Measurements from ENCODE around the gene TSPEAR.
A peak's percentile ranks its signal among the peaks of the same experiment; 100 is the strongest.
"Not testable (repeated sequence)": the region's sequence is repeated elsewhere in the genome, so short reads cannot be mapped to it uniquely, and the experiment has no call there.

TSPEAR gene

DNA sequence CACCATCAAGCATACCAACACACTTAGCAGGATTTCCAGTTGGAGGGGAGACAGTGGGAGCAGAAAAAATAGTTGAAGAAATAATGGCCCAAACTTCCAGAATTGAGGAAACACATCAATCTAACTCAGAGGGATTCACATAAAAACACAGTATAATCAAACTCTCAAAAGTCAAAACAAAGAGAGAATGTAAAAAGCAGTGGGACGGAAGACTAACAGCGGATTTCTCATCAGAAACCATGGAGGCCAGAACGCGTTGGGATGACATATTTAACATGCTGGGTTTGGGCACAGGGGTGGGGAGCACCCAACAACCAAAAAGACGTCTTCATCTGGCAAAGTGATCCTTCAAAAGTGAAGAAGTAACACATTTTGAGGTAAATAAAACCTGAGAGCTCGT lies 91.5 kb downstream of the TSPEAR start:
- Mint-ChIP-seq H3K9me3 (peaks cover 50% of the 10 kb centered on the region), H3K27me3 (no peaks in the 10 kb centered on the region), H3K27ac (peak overlapping the region; percentile 9), H3K36me3 (ENCODE audit: low read depth) (peaks cover 22% of the 10 kb centered on the region), H3K4me3 (no peak overlapping the region), H3K4me1 (ENCODE audit: low read depth) (peaks cover 42% of the 10 kb centered on the region)
- DNase-seq = no peak

DNA sequence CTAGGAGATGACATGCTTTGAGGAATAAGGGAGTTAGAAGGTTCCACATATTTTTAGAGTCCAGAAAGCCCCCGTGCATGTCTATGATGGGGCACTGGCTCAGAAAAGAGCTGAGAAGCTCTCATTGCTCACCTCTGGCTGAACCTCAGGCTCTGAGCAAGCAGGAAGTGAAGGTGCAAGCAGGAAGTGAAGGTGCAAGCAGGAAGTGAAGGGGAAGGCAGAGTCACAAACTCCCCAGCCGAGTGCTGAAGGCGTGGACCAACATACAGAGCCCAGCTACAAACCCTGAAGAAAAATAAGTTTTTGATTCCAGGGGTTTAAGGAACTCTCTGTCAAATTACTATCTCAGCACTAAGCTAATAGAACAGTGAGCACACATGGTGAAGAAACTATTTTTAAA lies 92.5 kb downstream of the TSPEAR start:
- Mint-ChIP-seq H3K27ac (peak overlapping the region; percentile 92), H3K36me3 (ENCODE audit: low read depth) (peaks cover 22% of the 10 kb centered on the region), H3K4me3 (peak overlapping the region; percentile 9), H3K4me1 (ENCODE audit: low read depth) (peaks cover 42% of the 10 kb centered on the region), H3K9me3 (peaks cover 40% of the 10 kb centered on the region), H3K27me3 (no peaks in the 10 kb centered on the region)
- peak; percentile 62 for DNase-seq

DNA sequence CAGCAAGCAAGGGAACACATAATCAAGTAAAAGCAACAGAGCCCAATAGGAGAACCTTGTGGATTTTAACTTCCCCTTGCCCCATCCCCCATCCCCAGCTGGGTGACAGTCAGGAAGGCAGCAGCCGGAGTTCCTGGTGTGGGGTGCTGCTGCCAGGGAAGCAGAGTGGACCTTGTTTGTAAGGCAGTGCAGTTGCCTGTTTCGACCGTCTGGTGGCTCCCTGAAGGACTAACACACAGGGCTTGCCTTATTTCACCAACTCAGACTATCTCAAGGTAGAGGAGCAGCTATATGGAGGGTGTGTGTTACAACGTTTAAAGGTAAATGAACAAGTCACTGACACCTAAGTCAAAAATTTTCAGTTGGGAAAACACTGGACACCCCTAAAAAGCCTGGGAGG lies 92.9 kb downstream of the TSPEAR start:
- peaks cover 36% of the 10 kb centered on the region for H3K9me3 Mint-ChIP-seq
- no peak for DNase-seq
- H3K36me3 Mint-ChIP-seq (ENCODE audit: low read depth) = peaks cover 22% of the 10 kb centered on the region
- H3K27ac Mint-ChIP-seq = peak overlapping the region; percentile 92
- no peaks in the 10 kb centered on the region for H3K27me3 Mint-ChIP-seq
- peak overlapping the region; percentile 9 for H3K4me3 Mint-ChIP-seq
- H3K4me1 Mint-ChIP-seq (ENCODE audit: low read depth) = peaks cover 42% of the 10 kb centered on the region

DNA sequence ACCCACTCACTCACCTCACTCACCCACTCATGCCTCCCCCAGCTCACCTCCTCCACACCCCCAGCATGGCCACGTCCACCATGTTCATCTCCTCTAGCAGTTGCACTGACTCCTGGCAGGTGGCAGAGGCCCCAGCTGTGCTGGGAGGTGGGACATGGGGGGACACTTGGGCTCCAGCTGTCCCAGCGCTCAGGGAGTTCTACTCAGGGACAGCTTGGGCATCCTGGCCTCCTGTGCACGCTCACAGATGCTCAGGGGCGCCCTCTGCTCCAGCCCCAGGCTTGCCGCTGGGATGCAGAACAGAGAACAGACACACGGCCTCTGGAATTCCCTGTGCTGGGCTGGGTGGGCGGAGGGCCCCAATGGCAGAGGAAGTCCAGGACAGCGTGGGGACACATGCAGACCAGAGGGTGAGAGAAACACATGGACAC lies 94.3 kb downstream of the TSPEAR start:
- H3K9me3 Mint-ChIP-seq = peaks cover 22% of the 10 kb centered on the region
- H3K27me3 Mint-ChIP-seq = no peaks in the 10 kb centered on the region
- DNase-seq = no peak
- peaks cover 44% of the 10 kb centered on the region for H3K4me1 Mint-ChIP-seq (ENCODE audit: low read depth)
- H3K36me3 Mint-ChIP-seq (ENCODE audit: low read depth) = peaks cover 22% of the 10 kb centered on the region
- no peak overlapping the region for H3K27ac Mint-ChIP-seq
- H3K4me3 Mint-ChIP-seq = no peak overlapping the region

DNA sequence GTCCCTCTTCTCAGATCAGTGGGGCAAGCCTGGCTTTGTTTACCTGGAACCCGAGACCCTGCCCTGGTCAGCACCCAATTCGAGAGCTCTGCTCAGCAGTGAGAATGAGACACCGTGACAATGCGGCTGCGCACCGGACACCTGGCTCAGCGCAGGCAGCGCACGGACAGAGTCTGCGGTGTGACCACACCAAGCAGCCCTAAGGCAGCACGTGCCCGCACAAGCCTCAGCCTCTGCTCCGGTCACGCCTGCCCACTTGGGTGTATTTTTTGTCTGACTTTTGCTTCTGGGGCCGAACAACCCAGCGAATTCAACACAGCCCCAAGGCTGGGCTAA lies 94.8 kb downstream of the TSPEAR start:
- H3K4me3 Mint-ChIP-seq = no peak overlapping the region
- DNase-seq = no peak
- H3K36me3 Mint-ChIP-seq (ENCODE audit: low read depth) = peaks cover 22% of the 10 kb centered on the region
- H3K9me3 Mint-ChIP-seq = peaks cover 18% of the 10 kb centered on the region
- H3K27ac Mint-ChIP-seq = no peak overlapping the region
- peaks cover 44% of the 10 kb centered on the region for H3K4me1 Mint-ChIP-seq (ENCODE audit: low read depth)
- H3K27me3 Mint-ChIP-seq = no peaks in the 10 kb centered on the region

DNA sequence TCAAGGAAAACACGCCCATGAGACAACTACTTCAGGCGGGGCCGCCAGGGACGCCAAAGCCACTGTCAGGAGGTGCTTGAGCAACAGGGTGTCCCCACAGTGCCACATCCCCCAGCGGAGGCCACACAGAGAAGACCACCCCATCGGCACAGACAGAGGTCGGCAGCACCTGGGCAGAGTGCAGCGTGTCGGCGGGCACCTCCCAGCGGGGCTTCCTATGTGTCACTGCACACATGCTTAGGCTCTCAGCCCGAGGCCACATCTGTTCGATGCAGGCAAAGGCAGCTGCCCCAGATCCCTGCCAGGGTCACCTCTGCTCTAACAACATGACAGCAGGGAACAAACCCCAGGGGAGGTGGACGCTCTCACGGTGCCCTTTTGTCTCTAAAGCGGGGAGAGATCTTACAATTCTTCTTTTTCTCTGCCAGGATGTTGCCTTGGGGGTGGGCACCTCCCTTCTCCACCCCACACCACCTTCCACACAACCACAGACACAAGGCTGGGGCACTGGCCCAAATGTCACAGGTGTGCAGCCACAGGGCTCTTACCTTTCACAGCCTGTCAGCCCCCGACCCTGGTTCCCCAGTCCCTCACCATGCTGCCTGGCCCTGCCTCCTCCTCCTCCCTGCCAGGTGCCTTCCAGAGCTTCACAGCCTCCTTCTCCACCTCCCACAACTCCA lies 95.3 kb downstream of the TSPEAR start:
- peaks cover 23% of the 10 kb centered on the region for H3K9me3 Mint-ChIP-seq
- DNase-seq = no peak
- H3K27ac Mint-ChIP-seq = no peak overlapping the region
- no peak overlapping the region for H3K4me3 Mint-ChIP-seq
- H3K27me3 Mint-ChIP-seq = no peaks in the 10 kb centered on the region
- H3K4me1 Mint-ChIP-seq (ENCODE audit: low read depth) = peaks cover 44% of the 10 kb centered on the region
- peaks cover 22% of the 10 kb centered on the region for H3K36me3 Mint-ChIP-seq (ENCODE audit: low read depth)

DNA sequence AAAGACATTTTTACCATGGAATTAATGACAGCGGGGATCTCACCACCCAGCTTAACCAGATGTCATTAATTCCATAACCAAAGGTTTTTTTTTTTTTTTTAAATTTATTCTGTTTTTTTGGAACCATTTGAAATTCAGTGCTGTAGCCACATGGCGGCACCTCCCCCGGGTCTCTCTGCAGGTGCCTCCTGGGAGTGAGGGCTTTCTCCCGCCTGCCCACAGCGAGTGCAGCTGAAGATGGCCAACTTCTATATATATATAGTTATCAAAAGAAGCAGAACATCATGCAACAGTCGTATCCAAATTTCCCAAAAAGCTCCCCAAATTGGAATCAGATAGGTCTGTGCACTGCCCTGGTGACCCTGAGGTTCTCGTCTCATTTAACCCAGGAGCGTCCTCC lies 95.9 kb downstream of the TSPEAR start:
- no peak overlapping the region for H3K4me3 Mint-ChIP-seq
- H3K4me1 Mint-ChIP-seq (ENCODE audit: low read depth) = peaks cover 44% of the 10 kb centered on the region
- peaks cover 22% of the 10 kb centered on the region for H3K9me3 Mint-ChIP-seq
- H3K36me3 Mint-ChIP-seq (ENCODE audit: low read depth) = peaks cover 17% of the 10 kb centered on the region
- no peak overlapping the region for H3K27ac Mint-ChIP-seq
- H3K27me3 Mint-ChIP-seq = no peaks in the 10 kb centered on the region
- no peak for DNase-seq

DNA sequence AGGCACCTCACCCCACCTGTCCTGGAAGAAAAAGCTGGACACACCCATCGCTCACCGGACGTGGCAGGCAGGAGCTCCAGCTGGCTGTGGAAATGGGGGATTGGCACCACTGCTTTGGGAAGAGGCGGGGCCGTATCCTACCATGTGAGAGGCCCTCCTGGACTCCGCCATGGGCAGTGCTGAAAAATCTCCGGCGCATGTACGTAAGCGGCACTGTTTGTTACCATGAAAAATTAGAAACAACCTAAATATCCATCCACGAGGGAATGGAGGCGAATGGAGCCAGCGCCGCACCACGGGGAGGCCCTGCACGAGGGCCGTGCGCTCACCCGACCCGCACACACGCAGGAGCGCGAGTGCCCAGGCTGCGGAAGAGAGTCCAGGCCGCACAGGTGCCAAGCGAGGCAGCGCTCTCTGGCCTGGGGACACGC lies 96.4 kb downstream of the TSPEAR start:
- no peak overlapping the region for H3K4me3 Mint-ChIP-seq
- peaks cover 42% of the 10 kb centered on the region for H3K4me1 Mint-ChIP-seq (ENCODE audit: low read depth)
- no peaks in the 10 kb centered on the region for H3K27me3 Mint-ChIP-seq
- H3K36me3 Mint-ChIP-seq (ENCODE audit: low read depth) = peaks cover 15% of the 10 kb centered on the region
- no peak overlapping the region for H3K27ac Mint-ChIP-seq
- no peak for DNase-seq
- H3K9me3 Mint-ChIP-seq = peaks cover 19% of the 10 kb centered on the region

DNA sequence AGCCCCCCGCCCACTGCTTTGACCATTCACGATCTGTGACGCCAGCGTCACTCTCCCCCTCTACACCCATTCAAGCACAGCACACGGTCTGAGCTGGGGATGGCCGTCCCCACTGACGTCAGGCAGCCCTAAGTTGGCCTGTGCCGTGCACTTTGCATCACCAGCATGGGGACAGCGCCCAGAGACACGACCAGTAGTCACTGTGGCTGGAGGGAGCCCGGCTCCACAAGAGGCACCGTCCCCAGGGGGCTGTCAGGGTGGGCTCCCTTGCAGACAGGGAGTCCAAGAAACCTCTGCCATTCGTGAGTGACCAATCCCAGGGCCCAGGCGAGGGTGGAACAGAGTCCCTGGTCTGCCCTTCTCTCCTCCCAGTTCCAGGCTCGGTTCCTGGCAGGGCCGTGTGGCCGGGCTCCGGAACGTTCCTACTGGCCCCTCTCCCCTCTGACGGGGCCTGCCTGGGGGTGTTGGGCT lies 97.2 kb downstream of the TSPEAR start:
- H3K4me1 Mint-ChIP-seq (ENCODE audit: low read depth) = peaks cover 35% of the 10 kb centered on the region

DNA sequence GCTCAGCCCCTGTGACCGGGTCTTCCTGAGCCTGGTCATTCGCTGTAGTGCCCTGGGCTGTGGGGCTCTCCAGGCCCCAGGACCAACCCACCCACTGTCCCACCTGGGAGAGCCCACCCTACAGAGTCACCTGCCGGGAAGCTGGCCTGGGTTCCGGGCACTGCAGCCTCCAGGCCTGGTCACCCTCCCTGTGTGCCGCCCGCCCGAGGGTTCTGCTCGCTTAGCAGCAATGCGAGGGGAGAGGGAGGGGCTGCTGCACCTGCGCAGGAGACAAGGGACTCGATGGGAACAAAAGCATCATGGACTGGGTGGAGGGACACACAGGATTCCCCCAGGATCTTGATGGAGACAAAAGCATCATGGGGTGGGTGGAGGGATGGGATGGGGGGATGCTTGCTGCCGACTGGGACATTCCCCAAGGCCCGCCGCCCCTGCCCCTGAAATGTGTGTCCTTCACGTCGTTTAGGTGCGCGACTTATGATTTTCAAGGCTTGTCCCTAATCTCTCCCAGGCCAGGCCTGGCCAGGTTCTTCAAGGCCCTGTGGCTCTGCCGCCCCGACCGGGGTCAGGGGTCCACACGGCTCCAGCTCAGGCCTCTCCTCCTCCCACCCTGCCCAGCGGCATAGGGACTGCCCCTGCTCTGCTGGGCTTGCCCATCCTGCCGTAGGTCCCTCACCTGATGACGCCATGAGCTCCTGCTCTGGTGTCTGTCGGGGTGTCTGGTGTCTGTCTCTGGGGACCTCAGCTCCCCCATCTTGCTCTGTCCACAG lies 97.8 kb downstream of the TSPEAR start:
- Mint-ChIP-seq H3K4me3 (no peak overlapping the region), H3K9me3 (peaks cover 19% of the 10 kb centered on the region), H3K36me3 (ENCODE audit: low read depth) (peaks cover 1% of the 10 kb centered on the region), H3K4me1 (ENCODE audit: low read depth) (peaks cover 29% of the 10 kb centered on the region), H3K27me3 (no peaks in the 10 kb centered on the region), H3K27ac (no peak overlapping the region)
- DNase-seq = no peak

More for the DNA sequence above, 97.2 kb downstream of the TSPEAR start:
- no peak overlapping the region for H3K27ac Mint-ChIP-seq
- H3K27me3 Mint-ChIP-seq = no peaks in the 10 kb centered on the region
- H3K9me3 Mint-ChIP-seq = peaks cover 18% of the 10 kb centered on the region
- H3K4me3 Mint-ChIP-seq = no peak overlapping the region
- H3K36me3 Mint-ChIP-seq (ENCODE audit: low read depth) = peaks cover 7% of the 10 kb centered on the region
- no peak for DNase-seq

DNA sequence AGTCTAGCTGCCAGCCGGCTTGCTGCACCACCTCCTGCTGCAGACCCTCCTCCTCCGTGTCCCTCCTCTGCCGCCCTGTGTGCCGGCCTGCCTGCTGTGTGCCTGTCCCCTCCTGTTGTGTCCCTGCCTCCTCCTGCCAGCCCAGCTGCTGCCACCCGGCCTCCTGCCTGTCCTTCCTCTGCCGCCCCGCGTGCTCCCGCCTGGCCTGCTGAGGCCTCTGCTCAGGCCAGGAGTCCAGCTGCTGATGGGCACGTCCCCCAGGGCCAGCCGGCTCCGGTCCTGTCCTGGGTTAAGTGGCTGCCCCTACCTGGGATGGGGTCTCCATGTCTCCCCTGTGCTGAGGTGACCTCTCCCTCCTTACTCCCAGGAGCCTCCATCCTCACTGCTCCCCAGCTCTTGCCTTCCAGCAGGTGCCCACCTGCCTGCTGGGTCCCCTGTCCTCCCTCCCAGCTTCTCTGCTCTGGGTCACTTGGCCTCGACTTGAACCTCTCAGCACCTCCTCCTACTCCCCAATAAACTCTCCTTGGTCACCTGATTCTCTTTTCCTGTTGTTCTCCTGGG lies 98.6 kb downstream of the TSPEAR start:
- H3K36me3 Mint-ChIP-seq (ENCODE audit: low read depth) = no peaks in the 10 kb centered on the region
- H3K27me3 Mint-ChIP-seq = no peaks in the 10 kb centered on the region
- H3K4me3 Mint-ChIP-seq = no peak overlapping the region
- peaks cover 21% of the 10 kb centered on the region for H3K4me1 Mint-ChIP-seq (ENCODE audit: low read depth)
- DNase-seq = no peak
- H3K9me3 Mint-ChIP-seq = peaks cover 19% of the 10 kb centered on the region
- H3K27ac Mint-ChIP-seq = no peak overlapping the region

DNA sequence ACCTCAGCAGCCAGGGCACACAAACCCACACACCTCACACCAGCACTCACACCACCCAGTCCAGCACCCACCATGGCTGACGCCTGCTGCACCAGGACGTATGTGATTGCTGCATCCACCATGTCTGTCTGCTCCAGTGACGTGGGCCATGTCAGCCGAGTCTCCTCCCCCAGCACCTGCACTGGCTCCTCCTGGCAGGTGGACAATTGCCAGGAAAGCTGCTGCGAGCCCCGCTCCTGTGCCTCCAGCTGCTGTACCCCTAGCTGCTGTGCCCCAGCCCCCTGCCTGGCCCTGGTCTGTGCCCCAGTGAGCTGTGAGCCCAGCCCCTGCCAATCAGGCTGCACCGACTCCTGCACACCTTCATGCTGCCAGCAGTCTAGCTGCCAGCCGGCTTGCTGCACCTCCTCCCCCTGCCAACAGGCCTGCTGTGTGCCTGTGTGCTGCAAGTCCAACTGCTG lies 99.3 kb downstream of the TSPEAR start, which contains the start of gene KRTAP10-8:
Gene KRTAP10-8 (plus strand): TSS at position 51 of the 458 bp plus-strand sequence. CDS start 22 bp downstream, at position 73.
- H3K4me3 Mint-ChIP-seq = no peak within 1 kb of the TSS
- no peak within 1 kb of the TSS for H3K27ac Mint-ChIP-seq
- no peak for DNase-seq
- peaks cover 15% of the 10 kb centered on the region for H3K4me1 Mint-ChIP-seq (ENCODE audit: low read depth)
- no peaks in the 10 kb centered on the region for H3K27me3 Mint-ChIP-seq
- no peaks in the 10 kb centered on the region for H3K36me3 Mint-ChIP-seq (ENCODE audit: low read depth)
- H3K9me3 Mint-ChIP-seq = peaks cover 19% of the 10 kb centered on the region

DNA sequence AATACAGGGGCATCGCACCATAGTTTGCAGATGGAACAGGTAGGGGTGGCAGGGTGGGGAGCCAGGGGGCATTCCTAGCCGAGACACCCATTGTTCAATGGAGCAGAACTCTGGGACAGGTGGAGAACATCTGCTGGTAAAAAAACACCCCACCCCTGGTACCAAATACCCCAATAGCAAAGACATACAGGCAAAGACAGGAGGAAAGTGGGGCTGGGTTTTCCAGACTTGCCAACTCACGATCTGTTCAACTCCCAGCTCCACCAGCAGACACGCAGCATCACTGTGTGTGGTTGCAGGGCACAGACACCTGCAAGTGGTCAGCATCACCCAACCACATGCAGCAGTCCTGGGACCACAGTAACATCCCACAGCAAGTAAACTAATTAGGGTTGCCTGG lies 99.8 kb downstream of the TSPEAR start:
- Mint-ChIP-seq H3K27ac (no peak overlapping the region), H3K4me3 (no peak overlapping the region), H3K4me1 (ENCODE audit: low read depth) (peaks cover 10% of the 10 kb centered on the region), H3K9me3 (peaks cover 20% of the 10 kb centered on the region), H3K27me3 (no peaks in the 10 kb centered on the region), H3K36me3 (ENCODE audit: low read depth) (no peaks in the 10 kb centered on the region)
- DNase-seq = no peak

DNA sequence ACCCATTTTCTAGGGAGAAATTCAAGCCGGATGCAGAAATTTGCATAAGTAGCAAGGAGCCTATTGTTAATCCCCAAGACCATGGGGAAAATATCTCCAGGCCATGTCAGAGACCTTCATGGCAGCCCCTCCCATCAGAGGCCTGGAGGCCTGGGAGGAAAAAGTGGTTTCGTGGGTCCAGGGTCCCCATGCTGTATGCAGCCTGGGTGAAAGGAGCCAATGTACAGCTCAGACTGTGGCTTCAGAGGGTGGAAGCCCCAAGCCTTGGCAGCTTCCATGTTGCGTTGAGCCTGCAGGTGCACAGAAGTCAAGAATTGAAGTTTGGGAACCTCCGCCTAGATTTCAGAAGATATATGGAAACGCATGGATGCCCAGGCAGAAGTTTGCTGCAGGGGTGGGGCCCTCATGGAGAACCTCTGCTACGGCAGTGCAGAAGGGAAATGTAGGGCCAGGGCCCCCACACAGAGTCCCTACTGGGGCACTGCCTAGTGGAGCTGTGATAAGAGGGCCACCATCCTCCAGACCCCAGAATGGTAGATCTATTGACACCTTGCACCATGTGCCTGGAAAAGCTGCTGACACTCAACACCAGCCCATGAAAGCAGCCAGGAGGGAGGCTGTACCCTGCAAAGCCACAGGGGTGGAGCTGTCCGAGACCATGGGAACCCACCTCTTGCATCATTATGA lies 101.1 kb downstream of the TSPEAR start:
- H3K4me3 Mint-ChIP-seq; H3K27ac Mint-ChIP-seq; H3K36me3 Mint-ChIP-seq (ENCODE audit: low read depth); H3K4me1 Mint-ChIP-seq (ENCODE audit: low read depth); H3K27me3 Mint-ChIP-seq; DNase-seq: not testable (repeated sequence)
- H3K9me3 Mint-ChIP-seq = peaks cover 22% of the 10 kb centered on the region
